Measurements from ENCODE around the gene KCNK3.

The KCNK3 gene

GRCh38 chr2:26666671-26667070, 25.9 kb upstream of the KCNK3 start:
- no peak for DNase-seq (ENCODE audit: low spot score)

- DNase-seq (ENCODE audit: low spot score): no peak
Observed at GRCh38 chr2:26668041-26668440, 24.5 kb upstream of the KCNK3 start.

GRCh38 chr2:26668856-26669750, 23.4 kb upstream of the KCNK3 start:
- DNase-seq (ENCODE audit: low spot score): no peak

GRCh38 chr2:26670171-26670570, 22.4 kb upstream of the KCNK3 start:
- DNase-seq (ENCODE audit: low spot score): no peak

GRCh38 chr2:26670931-26671460, 21.5 kb upstream of the KCNK3 start:
- DNase-seq (ENCODE audit: low spot score): no peak

GRCh38 chr2:26671691-26672090, 20.8 kb upstream of the KCNK3 start:
- DNase-seq (ENCODE audit: low spot score): no peak

GRCh38 chr2:26672112-26672817, 20.3 kb upstream of the KCNK3 start:
- no peak for DNase-seq (ENCODE audit: low spot score)

- no peak for DNase-seq (ENCODE audit: low spot score)
Observed at GRCh38 chr2:26672818-26673393, 19.6 kb upstream of the KCNK3 start.

- DNase-seq (ENCODE audit: low spot score): no peak
Observed at GRCh38 chr2:26674002-26674751, 18.3 kb upstream of the KCNK3 start.

GRCh38 chr2:26674771-26675170, 17.8 kb upstream of the KCNK3 start:
- no peak for DNase-seq (ENCODE audit: low spot score)

- no peak for DNase-seq (ENCODE audit: low spot score)
Observed at GRCh38 chr2:26675651-26676255, 16.8 kb upstream of the KCNK3 start.

GRCh38 chr2:26678035-26678434, 14.5 kb upstream of the KCNK3 start:
- no peak for DNase-seq (ENCODE audit: low spot score)

- DNase-seq (ENCODE audit: low spot score): no peak
Observed at GRCh38 chr2:26679867-26680266, 12.7 kb upstream of the KCNK3 start.

GRCh38 chr2:26681656-26682055, 10.9 kb upstream of the KCNK3 start:
- DNase-seq (ENCODE audit: low spot score): no peak

GRCh38 chr2:26682155-26682554, 10.4 kb upstream of the KCNK3 start:
- no peak for DNase-seq (ENCODE audit: low spot score)

- DNase-seq (ENCODE audit: low spot score): no peak
Observed at GRCh38 chr2:26683583-26683982, 8.9 kb upstream of the KCNK3 start.

- DNase-seq (ENCODE audit: low spot score): no peak
Observed at GRCh38 chr2:26685341-26685740, 7.2 kb upstream of the KCNK3 start.

GRCh38 chr2:26685989-26686839, 6.3 kb upstream of the KCNK3 start:
- no peak for DNase-seq (ENCODE audit: low spot score)

- no peak for DNase-seq (ENCODE audit: low spot score)
Observed at GRCh38 chr2:26687328-26687727, 5.2 kb upstream of the KCNK3 start.

GRCh38 chr2:26687801-26688200, 4.7 kb upstream of the KCNK3 start:
- no peak for DNase-seq (ENCODE audit: low spot score)

- no peak for DNase-seq (ENCODE audit: low spot score)
Observed at GRCh38 chr2:26691161-26691560, 1.4 kb upstream of the KCNK3 start.
